SK-N-SH treated with all-trans-retinoic acid at 6 μM for 48 hours (cell line): ENCODE data around the gene PEX19.

Experiments
- ATAC-seq: fragments of 200-7000 bp; cut with Tn5 transposase; 3 replicates; pipeline ENCODE4 v1.9.1; 2020; ENCODE audit warnings: mild to moderate bottlenecking, moderate library complexity
- ARNTL ChIP-seq: fragments of 450-650 bp; formaldehyde crosslinking; IDR thresholded peaks from 2 replicates; pipeline ENCODE4 v1.5.0; 2020; ENCODE audit warnings: low read depth, mild to moderate bottlenecking, moderate library complexity, borderline replicate concordance
- BACH2 ChIP-seq: fragments of 250-450 bp; sonication (Bioruptor Pico); IDR thresholded peaks from 2 replicates; pipeline ENCODE4 v1.9.0; 2021; ENCODE audit warnings: mild to moderate bottlenecking, borderline replicate concordance
- CREB5 ChIP-seq: fragments of 250-450 bp; sonication (Bioruptor Pico); IDR thresholded peaks from 2 replicates; pipeline ENCODE4 v1.5.1; 2020; ENCODE audit warnings: low read depth, mild to moderate bottlenecking, moderate library complexity
- CSDC2 ChIP-seq: fragments of 250-450 bp; sonication (Bioruptor Pico); IDR thresholded peaks from 2 replicates; pipeline ENCODE4 v1.5.0; 2020; ENCODE audit warnings: mild to moderate bottlenecking, moderate library complexity
- ESRRG ChIP-seq: fragments of 250-450 bp; sonication (Bioruptor Pico); IDR thresholded peaks from 2 replicates; pipeline ENCODE4 v1.6.1; 2021; ENCODE audit warnings: mild to moderate bottlenecking
- GLIS3 ChIP-seq: fragments of 250-450 bp; sonication (Bioruptor Pico); IDR thresholded peaks from 2 replicates; pipeline ENCODE4 v1.5.0; 2020; ENCODE audit warnings: mild to moderate bottlenecking, moderate library complexity
- ISL1 ChIP-seq: fragments of 250-450 bp; sonication (Bioruptor Pico); IDR thresholded peaks from 2 replicates; pipeline ENCODE4 v2.1.2; 2022; ENCODE audit warnings: mild to moderate bottlenecking, moderate library complexity
- OSR1 ChIP-seq: fragments of 250-450 bp; sonication (Bioruptor Pico); IDR thresholded peaks from 2 replicates; pipeline ENCODE4 v1.8.0; 2022; ENCODE audit warnings: moderate library complexity, mild to moderate bottlenecking, inconsistent platforms
- RARB ChIP-seq: fragments of 250-450 bp; sonication (Bioruptor Pico); IDR thresholded peaks from 2 replicates; pipeline ENCODE4 v1.8.0; 2021; ENCODE audit warnings: mild to moderate bottlenecking, moderate library complexity
- SNAI2 ChIP-seq: fragments of 250-450 bp; sonication (Bioruptor Pico); IDR thresholded peaks from 2 replicates; pipeline ENCODE4 v1.5.0; 2020; ENCODE audit warnings: mild to moderate bottlenecking, moderate library complexity
- TCF4 ChIP-seq: fragments of 250-450 bp; sonication (Bioruptor Pico); IDR thresholded peaks from 2 replicates; pipeline ENCODE4 v1.8.0; 2021; ENCODE audit warnings: mild to moderate bottlenecking, moderate library complexity, borderline replicate concordance
- TOX ChIP-seq: fragments of 250-450 bp; sonication (Bioruptor Pico); IDR thresholded peaks from 2 replicates; pipeline ENCODE4 v1.8.0; 2021; ENCODE audit warnings: mild to moderate bottlenecking, moderate library complexity, borderline replicate concordance
- ZC3H10 ChIP-seq: fragments of 250-450 bp; sonication (Bioruptor Pico); IDR thresholded peaks from 2 replicates; pipeline ENCODE4 v1.5.1; 2021; ENCODE audit warnings: mild to moderate bottlenecking, moderate library complexity
- ZFP3 ChIP-seq: fragments of 250-450 bp; sonication (Bioruptor Pico); IDR thresholded peaks from 2 replicates; pipeline ENCODE4 v1.5.0; 2020; ENCODE audit warnings: mild to moderate bottlenecking, moderate library complexity
- ZFP30 ChIP-seq: fragments of 450-650 bp; formaldehyde crosslinking; IDR thresholded peaks from 2 replicates; pipeline ENCODE4 v1.5.0; 2022; ENCODE audit warnings: mild to moderate bottlenecking, moderate library complexity
- ZNF565 ChIP-seq: fragments of 450-650 bp; formaldehyde crosslinking; conservative IDR thresholded peaks from 2 replicates; pipeline ENCODE4 v1.5.0; 2020; ENCODE audit warnings: low read depth, mild to moderate bottlenecking, moderate library complexity
- ZNF70 ChIP-seq: fragments of 450-650 bp; formaldehyde crosslinking; IDR thresholded peaks from 2 replicates; pipeline ENCODE4 v1.5.0; 2020; ENCODE audit warnings: mild to moderate bottlenecking, moderate library complexity
- ZNF8 ChIP-seq: fragments of 450-650 bp; formaldehyde crosslinking; IDR thresholded peaks from 2 replicates; pipeline ENCODE4 v1.5.0; 2020; ENCODE audit warnings: mild to moderate bottlenecking, moderate library complexity
- TF ChIP-seq, protein P1 (sequence below): fragments of 250-450 bp; sonication (Bioruptor Pico); IDR thresholded peaks from 2 replicates; pipeline ENCODE4 v1.5.1; 2021; ENCODE audit warnings: mild to moderate bottlenecking, moderate library complexity
- TF ChIP-seq, protein P2 (sequence below): fragments of 250-450 bp; sonication (Bioruptor Pico); IDR thresholded peaks from 2 replicates; pipeline ENCODE4 v1.5.0; 2020; ENCODE audit warnings: mild to moderate bottlenecking, moderate library complexity
- TF ChIP-seq, protein P3 (sequence below): fragments of 250-450 bp; sonication (Bioruptor Pico); IDR thresholded peaks from 2 replicates; pipeline ENCODE4 v1.8.0; 2020; ENCODE audit warnings: mild to moderate bottlenecking, moderate library complexity, borderline replicate concordance
- TF ChIP-seq, protein P4 (sequence below): fragments of 250-450 bp; sonication (Bioruptor Pico); IDR thresholded peaks from 2 replicates; pipeline ENCODE4 v1.8.0; 2021; ENCODE audit warnings: low read depth, mild to moderate bottlenecking, moderate library complexity, borderline replicate concordance

The PEX19 gene

GRCh38 chr1:160309185-160309557 lies 24.2 kb upstream of the PEX19 start:
- ATAC-seq = no peak
- TF ChIP-seq OSR1 (no peak), BACH2 (no peak), ZFP30 (CRISPR knock-in tag) (no peak), ZNF565 (CRISPR knock-in tag) (no peak), TCF4 (CRISPR knock-in tag) (no peak), ISL1 (CRISPR knock-in tag) (no peak)
- TF ChIP-seq, protein P1, sequence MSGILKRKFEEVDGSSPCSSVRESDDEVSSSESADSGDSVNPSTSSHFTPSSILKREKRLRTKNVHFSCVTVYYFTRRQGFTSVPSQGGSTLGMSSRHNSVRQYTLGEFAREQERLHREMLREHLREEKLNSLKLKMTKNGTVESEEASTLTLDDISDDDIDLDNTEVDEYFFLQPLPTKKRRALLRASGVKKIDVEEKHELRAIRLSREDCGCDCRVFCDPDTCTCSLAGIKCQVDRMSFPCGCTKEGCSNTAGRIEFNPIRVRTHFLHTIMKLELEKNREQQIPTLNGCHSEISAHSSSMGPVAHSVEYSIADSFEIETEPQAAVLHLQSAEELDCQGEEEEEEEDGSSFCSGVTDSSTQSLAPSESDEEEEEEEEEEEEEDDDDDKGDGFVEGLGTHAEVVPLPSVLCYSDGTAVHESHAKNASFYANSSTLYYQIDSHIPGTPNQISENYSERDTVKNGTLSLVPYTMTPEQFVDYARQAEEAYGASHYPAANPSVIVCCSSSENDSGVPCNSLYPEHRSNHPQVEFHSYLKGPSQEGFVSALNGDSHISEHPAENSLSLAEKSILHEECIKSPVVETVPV (CRISPR knock-in tag) = no peak

GRCh38 chr1:160308451-160309184 lies 23.7 kb upstream of the PEX19 start:
- ATAC-seq = no peak
- TF ChIP-seq GLIS3 (CRISPR knock-in tag) (no peak), ZFP3 (CRISPR knock-in tag) (no peak), BACH2 (no peak), ESRRG (no peak), ARNTL (no peak), CREB5 (CRISPR knock-in tag) (no peak), TOX (CRISPR knock-in tag) (no peak), RARB (CRISPR knock-in tag) (no peak), ZNF8 (CRISPR knock-in tag) (no peak), SNAI2 (CRISPR knock-in tag) (no peak), CSDC2 (CRISPR knock-in tag) (no peak), ZFP30 (CRISPR knock-in tag) (no peak), ZNF565 (CRISPR knock-in tag) (no peak), ISL1 (CRISPR knock-in tag) (no peak), OSR1 (no peak), TCF4 (CRISPR knock-in tag) (no peak), ZC3H10 (CRISPR knock-in tag) (no peak), ZNF70 (CRISPR knock-in tag) (no peak)
- TF ChIP-seq, protein P2, sequence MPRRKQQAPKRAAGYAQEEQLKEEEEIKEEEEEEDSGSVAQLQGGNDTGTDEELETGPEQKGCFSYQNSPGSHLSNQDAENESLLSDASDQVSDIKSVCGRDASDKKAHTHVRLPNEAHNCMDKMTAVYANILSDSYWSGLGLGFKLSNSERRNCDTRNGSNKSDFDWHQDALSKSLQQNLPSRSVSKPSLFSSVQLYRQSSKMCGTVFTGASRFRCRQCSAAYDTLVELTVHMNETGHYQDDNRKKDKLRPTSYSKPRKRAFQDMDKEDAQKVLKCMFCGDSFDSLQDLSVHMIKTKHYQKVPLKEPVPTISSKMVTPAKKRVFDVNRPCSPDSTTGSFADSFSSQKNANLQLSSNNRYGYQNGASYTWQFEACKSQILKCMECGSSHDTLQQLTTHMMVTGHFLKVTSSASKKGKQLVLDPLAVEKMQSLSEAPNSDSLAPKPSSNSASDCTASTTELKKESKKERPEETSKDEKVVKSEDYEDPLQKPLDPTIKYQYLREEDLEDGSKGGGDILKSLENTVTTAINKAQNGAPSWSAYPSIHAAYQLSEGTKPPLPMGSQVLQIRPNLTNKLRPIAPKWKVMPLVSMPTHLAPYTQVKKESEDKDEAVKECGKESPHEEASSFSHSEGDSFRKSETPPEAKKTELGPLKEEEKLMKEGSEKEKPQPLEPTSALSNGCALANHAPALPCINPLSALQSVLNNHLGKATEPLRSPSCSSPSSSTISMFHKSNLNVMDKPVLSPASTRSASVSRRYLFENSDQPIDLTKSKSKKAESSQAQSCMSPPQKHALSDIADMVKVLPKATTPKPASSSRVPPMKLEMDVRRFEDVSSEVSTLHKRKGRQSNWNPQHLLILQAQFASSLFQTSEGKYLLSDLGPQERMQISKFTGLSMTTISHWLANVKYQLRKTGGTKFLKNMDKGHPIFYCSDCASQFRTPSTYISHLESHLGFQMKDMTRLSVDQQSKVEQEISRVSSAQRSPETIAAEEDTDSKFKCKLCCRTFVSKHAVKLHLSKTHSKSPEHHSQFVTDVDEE = no peak
- TF ChIP-seq, protein P3, sequence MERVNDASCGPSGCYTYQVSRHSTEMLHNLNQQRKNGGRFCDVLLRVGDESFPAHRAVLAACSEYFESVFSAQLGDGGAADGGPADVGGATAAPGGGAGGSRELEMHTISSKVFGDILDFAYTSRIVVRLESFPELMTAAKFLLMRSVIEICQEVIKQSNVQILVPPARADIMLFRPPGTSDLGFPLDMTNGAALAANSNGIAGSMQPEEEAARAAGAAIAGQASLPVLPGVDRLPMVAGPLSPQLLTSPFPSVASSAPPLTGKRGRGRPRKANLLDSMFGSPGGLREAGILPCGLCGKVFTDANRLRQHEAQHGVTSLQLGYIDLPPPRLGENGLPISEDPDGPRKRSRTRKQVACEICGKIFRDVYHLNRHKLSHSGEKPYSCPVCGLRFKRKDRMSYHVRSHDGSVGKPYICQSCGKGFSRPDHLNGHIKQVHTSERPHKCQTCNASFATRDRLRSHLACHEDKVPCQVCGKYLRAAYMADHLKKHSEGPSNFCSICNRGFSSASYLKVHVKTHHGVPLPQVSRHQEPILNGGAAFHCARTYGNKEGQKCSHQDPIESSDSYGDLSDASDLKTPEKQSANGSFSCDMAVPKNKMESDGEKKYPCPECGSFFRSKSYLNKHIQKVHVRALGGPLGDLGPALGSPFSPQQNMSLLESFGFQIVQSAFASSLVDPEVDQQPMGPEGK (CRISPR knock-in tag) = no peak

DNA sequence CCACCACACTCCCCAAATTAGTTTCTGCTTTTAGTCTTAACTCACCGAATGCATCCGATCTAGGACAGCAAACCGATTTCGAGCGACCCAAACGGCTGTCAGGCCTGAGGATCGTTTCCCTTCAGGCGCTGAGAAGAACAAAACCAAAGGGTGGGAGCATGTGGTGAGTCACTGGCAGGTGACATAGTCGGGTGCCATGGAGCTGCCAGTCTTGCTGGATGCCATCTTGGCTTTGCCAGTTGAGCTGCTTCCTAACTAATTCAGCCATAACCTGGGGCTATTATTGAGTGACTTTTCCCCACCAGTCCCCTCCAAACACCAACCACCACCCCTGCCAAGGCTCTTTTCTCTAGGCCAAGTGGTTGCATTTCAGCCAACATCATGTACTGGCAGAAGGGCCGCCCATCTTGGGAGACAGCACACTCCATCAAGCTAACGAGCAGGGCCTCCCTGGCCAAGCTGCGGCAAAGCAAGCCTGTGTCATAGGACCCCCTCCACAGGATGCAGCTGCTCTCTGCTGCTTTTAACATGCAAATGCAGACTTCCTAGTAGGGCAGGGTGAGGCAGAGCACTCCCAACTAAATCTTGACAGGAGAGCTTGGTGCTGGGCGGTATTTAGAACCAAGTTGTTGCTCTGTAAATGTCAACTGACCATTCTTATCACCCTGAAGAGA lies 22.3 kb upstream of the PEX19 start:
- ATAC-seq = no peak
- TF ChIP-seq, protein P2 = no peak
- TF ChIP-seq OSR1 (no peak), TOX (CRISPR knock-in tag) (no peak), BACH2 (no peak), RARB (CRISPR knock-in tag) (no peak), ZC3H10 (CRISPR knock-in tag) (no peak), CREB5 (CRISPR knock-in tag) (no peak)
- TF ChIP-seq, protein P4, sequence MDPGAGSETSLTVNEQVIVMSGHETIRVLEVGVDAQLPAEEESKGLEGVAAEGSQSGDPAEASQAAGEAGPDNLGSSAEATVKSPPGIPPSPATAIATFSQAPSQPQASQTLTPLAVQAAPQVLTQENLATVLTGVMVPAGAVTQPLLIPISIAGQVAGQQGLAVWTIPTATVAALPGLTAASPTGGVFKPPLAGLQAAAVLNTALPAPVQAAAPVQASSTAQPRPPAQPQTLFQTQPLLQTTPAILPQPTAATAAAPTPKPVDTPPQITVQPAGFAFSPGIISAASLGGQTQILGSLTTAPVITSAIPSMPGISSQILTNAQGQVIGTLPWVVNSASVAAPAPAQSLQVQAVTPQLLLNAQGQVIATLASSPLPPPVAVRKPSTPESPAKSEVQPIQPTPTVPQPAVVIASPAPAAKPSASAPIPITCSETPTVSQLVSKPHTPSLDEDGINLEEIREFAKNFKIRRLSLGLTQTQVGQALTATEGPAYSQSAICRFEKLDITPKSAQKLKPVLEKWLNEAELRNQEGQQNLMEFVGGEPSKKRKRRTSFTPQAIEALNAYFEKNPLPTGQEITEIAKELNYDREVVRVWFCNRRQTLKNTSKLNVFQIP (CRISPR knock-in tag) = no peak
